ENCODE results near the gene C15orf40. TPM values are rescaled to one million over a fixed set of nuclear protein-coding genes. Genes with fewer than 3 reads are reported as not detected.

Gene C15orf40
- total RNA-seq, 2 experiments from 2014 or later: 25.6 to 30.2 TPM

GRCh38 chr15:82980981-82981380 is 30.5 kb downstream of the C15orf40 start:
- POLR2A ChIA-PET: no interaction called here
- CTCF ChIA-PET: no interaction called here

GRCh38 chr15:82979726-82980125 is 31.7 kb downstream of the C15orf40 start:
- Mint-ChIP-seq H3K4me1 (ENCODE audit: low read depth) (peaks cover 7% of the 10 kb centered on the region), H3K27me3 (no peaks in the 10 kb centered on the region), H3K4me3 (no peak overlapping the region), H3K9me3 (no peaks in the 10 kb centered on the region), H3K27ac (no peak overlapping the region), H3K36me3 (ENCODE audit: low read depth) (peaks cover 2% of the 10 kb centered on the region)
- intact Hi-C loops (cut with micrococcal nuclease): no loop called here
- CTCF ChIA-PET: no interaction called here
- ATAC-seq (no peak), DNase-seq (no peak)
- TF ChIP-seq CTCF (IDR thresholded peaks at IDR 0.05): no peak
- POLR2A ChIA-PET: interaction anchor here (1.4 kb wide), 1 partner anchor 10 kb away, joined by 3 read pairs; no protein-coding TSS in a partner anchor

More at GRCh38 chr15:82980981-82981380, 30.5 kb downstream of the C15orf40 start:
- H3K27me3 Mint-ChIP-seq: no peaks in the 10 kb centered on the region
- intact Hi-C loops (cut with micrococcal nuclease): no loop called here
- H3K4me1 Mint-ChIP-seq (ENCODE audit: low read depth): peaks cover 14% of the 10 kb centered on the region
- H3K4me3 Mint-ChIP-seq: no peak overlapping the region
- no peak for TF ChIP-seq CTCF (IDR thresholded peaks at IDR 0.05)
- DNase-seq (no peak), ATAC-seq (no peak)
- H3K27ac Mint-ChIP-seq: no peak overlapping the region
- H3K9me3 Mint-ChIP-seq: no peaks in the 10 kb centered on the region
- peaks cover 2% of the 10 kb centered on the region for H3K36me3 Mint-ChIP-seq (ENCODE audit: low read depth)

DNA sequence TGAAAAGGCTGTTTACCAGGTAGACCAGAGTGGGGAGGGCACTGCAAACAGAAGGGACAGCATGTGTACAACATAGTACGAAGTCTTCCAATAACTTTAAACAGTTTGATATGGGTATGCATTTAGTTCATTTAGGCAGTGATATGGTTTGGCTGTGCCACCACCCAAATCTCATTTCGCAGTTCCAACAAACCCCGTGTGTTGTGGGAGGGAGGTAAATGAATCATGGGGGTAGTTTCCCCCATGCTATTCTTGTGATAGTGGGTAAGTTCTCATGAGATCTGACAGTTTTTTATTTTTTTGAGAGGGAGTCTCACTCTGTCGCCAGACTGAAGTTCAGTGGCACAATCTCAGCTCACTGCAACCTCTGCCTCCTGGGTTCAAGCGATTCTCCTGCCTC is 33.0 kb downstream of the C15orf40 start:
- ATAC-seq: no peak
- no peak overlapping the region for H3K4me3 Mint-ChIP-seq
- TF ChIP-seq CTCF (IDR thresholded peaks at IDR 0.05): no peak
- ChIA-PET CTCF (no interaction called here), POLR2A (interaction anchor here (1.4 kb wide), 1 partner anchor 9 kb away, joined by 3 read pairs; no protein-coding TSS in a partner anchor)
- no peaks in the 10 kb centered on the region for H3K27me3 Mint-ChIP-seq
- peaks cover 7% of the 10 kb centered on the region for H3K4me1 Mint-ChIP-seq (ENCODE audit: low read depth)
- DNase-seq: no peak
- H3K27ac Mint-ChIP-seq: no peak overlapping the region
- H3K9me3 Mint-ChIP-seq: no peaks in the 10 kb centered on the region
- intact Hi-C loops (cut with micrococcal nuclease): no loop called here
- H3K36me3 Mint-ChIP-seq (ENCODE audit: low read depth): peaks cover 2% of the 10 kb centered on the region

GRCh38 chr15:82977076-82977475 is 34.4 kb downstream of the C15orf40 start:
- Mint-ChIP-seq H3K27me3 (no peaks in the 10 kb centered on the region), H3K27ac (no peak overlapping the region), H3K9me3 (no peaks in the 10 kb centered on the region), H3K4me3 (no peak overlapping the region), H3K36me3 (ENCODE audit: low read depth) (peaks cover 2% of the 10 kb centered on the region), H3K4me1 (ENCODE audit: low read depth) (peaks cover 5% of the 10 kb centered on the region)
- CTCF ChIA-PET: interaction anchor here (1.4 kb wide), 1 partner anchor 8 kb away, joined by 3 read pairs; no protein-coding TSS in a partner anchor
- intact Hi-C loops (cut with micrococcal nuclease): no loop called here
- POLR2A ChIA-PET: no interaction called here
- no peak for ATAC-seq
- no peak for TF ChIP-seq CTCF (IDR thresholded peaks at IDR 0.05)
- no peak for DNase-seq

DNA sequence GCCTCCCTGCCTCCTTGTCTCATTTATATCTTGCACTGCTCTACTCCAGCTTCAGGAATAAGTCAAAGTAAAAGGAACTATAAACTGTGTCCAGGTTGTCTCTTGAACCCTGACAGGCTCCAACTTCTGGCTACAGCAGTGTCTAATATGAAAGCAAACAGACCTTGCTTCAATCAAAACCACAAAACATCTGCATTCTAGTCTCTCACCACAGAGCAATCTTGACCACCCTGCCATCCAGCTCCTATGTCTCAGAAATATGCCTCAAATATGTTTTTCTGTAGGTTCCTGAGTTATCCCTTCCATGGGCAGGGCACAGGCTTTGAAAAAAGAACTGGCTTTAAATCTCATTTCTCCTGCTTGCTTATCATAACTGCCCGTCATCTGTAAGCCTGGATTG is 38.4 kb downstream of the C15orf40 start:
- intact Hi-C loops (cut with micrococcal nuclease): no loop called here
- H3K9me3 Mint-ChIP-seq: no peaks in the 10 kb centered on the region
- H3K27ac Mint-ChIP-seq: no peak overlapping the region
- DNase-seq (no peak), ATAC-seq (no peak)
- H3K36me3 Mint-ChIP-seq (ENCODE audit: low read depth): no peaks in the 10 kb centered on the region
- no peaks in the 10 kb centered on the region for H3K4me1 Mint-ChIP-seq (ENCODE audit: low read depth)
- POLR2A ChIA-PET: no interaction called here
- H3K27me3 Mint-ChIP-seq: no peaks in the 10 kb centered on the region
- no peak for TF ChIP-seq CTCF (IDR thresholded peaks at IDR 0.05)
- CTCF ChIA-PET: no interaction called here
- H3K4me3 Mint-ChIP-seq: no peak overlapping the region
